ENCODE results near the gene PRELP.

The PRELP gene

DNA sequence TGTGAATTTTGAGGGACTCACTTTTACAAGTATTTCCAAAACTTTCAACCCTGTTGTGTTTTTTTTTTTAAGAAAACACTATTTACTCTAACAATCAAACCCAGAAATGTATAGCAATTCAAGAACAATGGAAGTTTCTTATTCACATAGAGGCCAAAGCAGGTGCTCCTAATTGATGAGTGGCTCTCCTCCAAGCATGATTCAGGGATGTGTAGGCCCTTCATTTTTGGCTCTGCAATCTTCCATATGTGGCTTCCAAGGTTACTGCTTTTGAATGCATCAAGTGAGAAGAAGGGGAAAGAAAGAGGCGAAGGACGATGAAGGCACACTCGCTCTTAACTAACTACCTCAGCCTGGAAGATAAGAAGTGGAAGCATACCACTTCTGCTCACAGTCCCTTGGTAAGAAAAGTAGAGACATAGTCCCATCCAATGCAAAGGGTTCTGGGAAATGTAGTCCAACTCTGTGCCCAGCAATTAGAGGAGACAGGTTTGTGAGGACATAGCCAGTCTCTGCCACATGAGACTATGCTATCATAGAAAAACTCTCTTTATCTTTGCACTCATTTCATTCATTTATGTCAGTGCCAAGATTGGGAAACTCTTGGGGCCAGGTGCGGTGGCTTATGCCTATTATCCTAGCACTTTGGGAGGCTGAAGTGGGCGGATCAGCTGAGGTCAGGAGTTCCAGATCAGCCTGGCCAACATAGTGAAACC, 64.4 kb downstream of the PRELP start:
- H2BK5ac ChIP-seq (ENCODE audit: low read length) = no peak overlapping the region

More for the DNA sequence above, 64.4 kb downstream of the PRELP start:
- H3K27ac ChIP-seq (replicated peaks; ENCODE audit: low read length) = no peak overlapping the region
- no peak overlapping the region for H2AFZ ChIP-seq (ENCODE audit: low read length)
- no peaks in the 10 kb centered on the region for H3K9me3 ChIP-seq (replicated peaks in 1 of 2; ENCODE audit: control insufficient read depth in 2 of 2, insufficient read depth in 1 of 2, low read depth in 1 of 2, low read length in 2 of 2)
- no peak overlapping the region for H3K23ac ChIP-seq (ENCODE audit: low read depth, low read length, poor library complexity)
- H3K79me1 ChIP-seq (ENCODE audit: low read depth, low read length) = no peaks in the 10 kb centered on the region
- no peak overlapping the region for H2BK12ac ChIP-seq (ENCODE audit: low read length)
- no peak overlapping the region for H3K9ac ChIP-seq (ENCODE audit: low read depth, low read length, poor library complexity)
- H2AK5ac ChIP-seq (ENCODE audit: low read depth, low read length) = no peak overlapping the region
- H3K4me2 ChIP-seq (ENCODE audit: insufficient read depth, low read length, poor library complexity, severe bottlenecking) = no peak overlapping the region
- DNase-seq (ENCODE audit: low spot score) = no peak
- H3K18ac ChIP-seq (ENCODE audit: low read length) = no peak overlapping the region
- H3K14ac ChIP-seq (ENCODE audit: low read length) = no peak overlapping the region
- no peaks in the 10 kb centered on the region for H3K36me3 ChIP-seq (replicated peaks in 1 of 2; ENCODE audit: control insufficient read depth in 2 of 2, insufficient read depth in 2 of 2, low read length in 2 of 2)
- H2BK15ac ChIP-seq (ENCODE audit: low read length) = no peak overlapping the region
- no peak overlapping the region for H4K91ac ChIP-seq (ENCODE audit: low read depth, low read length, poor library complexity)
- H4K8ac ChIP-seq (ENCODE audit: low read depth, low read length) = no peak overlapping the region
- no peak overlapping the region for H2BK120ac ChIP-seq (ENCODE audit: low read depth, low read length)
- no CpG with 5 or more reads among the region's 5 CpGs for WGBS, 2 donors (ENCODE audit: extremely low coverage in 2 of 2, insufficient read length in 2 of 2, insufficient replicate concordance in 1 of 2)
- H3K4ac ChIP-seq (ENCODE audit: low read length) = no peak overlapping the region
- H3K27me3 ChIP-seq (ENCODE audit: control insufficient read depth in 3 of 3, insufficient read depth in 3 of 3, low read depth in 1 of 3, low read length in 3 of 3) = peaks cover 0 to 3% (median 0%) of the 10 kb centered on the region in 3 experiments
- H3K4me3 ChIP-seq (ENCODE audit: low read length in 2 of 2) = no peak overlapping the region
- no peaks in the 10 kb centered on the region for H3K4me1 ChIP-seq (ENCODE audit: control insufficient read depth in 2 of 2, insufficient read depth in 1 of 2, low read depth in 1 of 2, low read length in 2 of 2)

Measured in neuronal stem cell (in vitro differentiated cells).